CD4-positive, alpha-beta T cell (primary cell): ENCODE data around the gene KLF18. TPM values are rescaled to one million over a fixed set of nuclear protein-coding genes. Genes with fewer than 3 reads are reported as not detected.

Experiments
- ATAC-seq: fragments of 200-7000 bp; cut with Tn5 transposase; one replicate; pipeline ENCODE4 v1.10.0; 2022; ENCODE audit warnings: mild to moderate bottlenecking; ENCODE audit not compliant: poor library complexity
- CTCF ChIA-PET: fragments of 350-600 bp; sonication (Branson Sonifier 250); formaldehyde crosslinking; loops from one replicate; lab custom pipeline; 2021; ENCODE audit warnings: antibody characterized with exemption, inconsistent platforms; lab: Charles Lee
- POLR2A ChIA-PET: fragments of 350-600 bp; sonication (Branson Sonifier 250); formaldehyde crosslinking; loops from one replicate; lab custom pipeline; 2021; ENCODE audit warnings: antibody characterized with exemption, inconsistent platforms; lab: Charles Lee
- DNase-seq, 14 experiments: peaks; one replicate each; pipeline ENCODE4 v3.0.0-alpha.2; 2013 to 2020; ENCODE audit warnings: mixed read lengths in 2 of 14
- H3K27ac ChIP-seq, 2 donors: one replicate each; pipeline versions ENCODE4 v1.5.1 to v1.7.0; 2013; ENCODE audit warnings: low read length in 2 of 2, low read depth in 1 of 2, mild to moderate bottlenecking in 1 of 2
- H3K27me3 ChIP-seq, 2 experiments: 1 replicate in 1 of 2; 2 replicates in 1 of 2; pipeline versions ENCODE4 v1.6.1 to v1.7.0; 2013; ENCODE audit warnings: low read length in 2 of 2, control low read depth in 1 of 2, mild to moderate bottlenecking in 1 of 2, moderate library complexity in 1 of 2; ENCODE audit not compliant: insufficient read depth in 2 of 2, control insufficient read depth in 1 of 2
- H3K36me3 ChIP-seq: one replicate; pipeline ENCODE4 v1.6.1; 2013; ENCODE audit warnings: low read length, control low read depth; ENCODE audit not compliant: insufficient read depth
- H3K4me1 ChIP-seq: one replicate; pipeline ENCODE4 v1.6.1; 2013; ENCODE audit warnings: low read length, control low read depth; ENCODE audit not compliant: insufficient read depth
- H3K4me3 ChIP-seq: one replicate; pipeline ENCODE4 v1.5.1; 2013; ENCODE audit warnings: mild to moderate bottlenecking, low read length, moderate library complexity
- H3K9me3 ChIP-seq, 2 experiments: 1 replicate in 1 of 2; 2 replicates in 1 of 2; pipeline versions ENCODE4 v1.6.1 to v1.7.0; 2013; ENCODE audit warnings: low read length in 2 of 2, mild to moderate bottlenecking in 2 of 2, control low read depth in 1 of 2, moderate library complexity in 1 of 2; ENCODE audit not compliant: control insufficient read depth in 1 of 2, insufficient read depth in 1 of 2
- H3K27ac Mint-ChIP-seq: one replicate; pipeline ENCODE4 v1.8.0; 2020; ENCODE audit warnings: mixed read lengths
- H3K27me3 Mint-ChIP-seq: one replicate; pipeline ENCODE4 v1.8.0; 2021; ENCODE audit warnings: mixed read lengths
- H3K36me3 Mint-ChIP-seq: one replicate; pipeline ENCODE4 v1.8.0; 2021; ENCODE audit warnings: low read depth, mixed read lengths
- H3K4me1 Mint-ChIP-seq: one replicate; pipeline ENCODE4 v1.8.0; 2021; ENCODE audit warnings: low read depth, mixed read lengths
- H3K4me3 Mint-ChIP-seq: one replicate; pipeline ENCODE4 v1.8.0; 2020; ENCODE audit warnings: mild to moderate bottlenecking, mixed read lengths
- H3K9me3 Mint-ChIP-seq: one replicate; pipeline ENCODE4 v1.8.0; 2020; ENCODE audit warnings: mixed read lengths
- intact Hi-C, 2 experiments: fragments of 100-400 bp; cut with DNase I in 1 of 2; cut with micrococcal nuclease in 1 of 2; formaldehyde crosslinking; loops; one replicate each; pipeline versions ENCODE4 v1.15.1 to v1.9.0; 2023 to 2025; cut with DNase I, micrococcal nuclease
- polyA plus RNA-seq, 2 donors: library from polyadenylated mRNA; unstranded; fragments of 120-200 nt; gene quantifications; one replicate each; pipeline ENCODE4 v1.2.1, GENCODE V29; 2013
- total RNA-seq, 174 experiments: library from RNA in 2 of 174; stranded (reverse) in 2 of 174; gene quantifications; one replicate each; pipeline ENCODE4 v1.2.3 and lab custom pipeline; 2021 to 2026
- TF ChIP-seq, protein P1 (sequence below): fragments of 200-600 bp; IDR thresholded peaks from one replicate; pipeline ENCODE4 v1.8.0; 2022; ENCODE audit warnings: antibody characterized with exemption, mild to moderate bottlenecking

Gene KLF18
- total RNA-seq: not detected
- not detected for polyA plus RNA-seq (2013, experiment 1 of 2)
- not detected for polyA plus RNA-seq (2013, experiment 2 of 2)
- total RNA-seq (lab: John Stamatoyannopoulos, UW): 0 to 0.18 (median 0) reads per million in 172 experiments

DNA sequence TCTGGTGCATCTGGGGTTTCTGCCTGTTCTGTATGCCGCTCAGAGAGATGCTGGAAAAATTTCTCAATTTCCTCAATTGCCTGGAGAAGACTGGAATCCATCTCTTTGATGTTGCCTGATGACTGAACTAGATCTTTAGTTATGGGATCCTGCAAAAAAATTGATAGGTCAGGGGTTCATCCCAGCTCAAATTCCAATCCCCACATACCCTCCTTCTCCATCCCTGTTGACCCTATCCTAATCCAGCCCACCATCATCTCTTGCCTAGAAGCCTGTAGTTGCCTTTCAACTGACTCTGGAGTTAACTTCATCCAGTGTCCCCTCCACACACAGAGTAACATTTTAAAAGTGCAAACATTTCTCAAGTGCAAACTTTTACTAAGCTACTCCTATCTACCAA, at the start of gene KLF18:
TSS of gene KLF18 (minus strand) at position 101 of the 400 bp plus-strand sequence. CDS start at position 101, 0 bp downstream.
- H3K4me3 ChIP-seq: no peak within 1 kb of the TSS
- no peak for DNase-seq
- intact Hi-C loops: no loop called here
- peaks cover 13% of the 10 kb centered on the region for H3K36me3 Mint-ChIP-seq
- peaks cover 20 to 22% of the 10 kb centered on the region in 2 experiments for H3K9me3 ChIP-seq
- no peak within 1 kb of the TSS for H3K4me3 Mint-ChIP-seq
- H3K27ac Mint-ChIP-seq: no peak within 1 kb of the TSS
- POLR2A ChIA-PET: no interaction called here
- H3K9me3 Mint-ChIP-seq: peaks cover 13% of the 10 kb centered on the region
- no peak for ATAC-seq
- H3K27me3 ChIP-seq: peaks cover 3 to 5% of the 10 kb centered on the region in 2 experiments
- no peaks in the 10 kb centered on the region for H3K4me1 ChIP-seq
- no peaks in the 10 kb centered on the region for H3K36me3 ChIP-seq
- CTCF ChIA-PET: no interaction called here
- no peak within 1 kb of the TSS for H3K27ac ChIP-seq
- TF ChIP-seq, protein P1, sequence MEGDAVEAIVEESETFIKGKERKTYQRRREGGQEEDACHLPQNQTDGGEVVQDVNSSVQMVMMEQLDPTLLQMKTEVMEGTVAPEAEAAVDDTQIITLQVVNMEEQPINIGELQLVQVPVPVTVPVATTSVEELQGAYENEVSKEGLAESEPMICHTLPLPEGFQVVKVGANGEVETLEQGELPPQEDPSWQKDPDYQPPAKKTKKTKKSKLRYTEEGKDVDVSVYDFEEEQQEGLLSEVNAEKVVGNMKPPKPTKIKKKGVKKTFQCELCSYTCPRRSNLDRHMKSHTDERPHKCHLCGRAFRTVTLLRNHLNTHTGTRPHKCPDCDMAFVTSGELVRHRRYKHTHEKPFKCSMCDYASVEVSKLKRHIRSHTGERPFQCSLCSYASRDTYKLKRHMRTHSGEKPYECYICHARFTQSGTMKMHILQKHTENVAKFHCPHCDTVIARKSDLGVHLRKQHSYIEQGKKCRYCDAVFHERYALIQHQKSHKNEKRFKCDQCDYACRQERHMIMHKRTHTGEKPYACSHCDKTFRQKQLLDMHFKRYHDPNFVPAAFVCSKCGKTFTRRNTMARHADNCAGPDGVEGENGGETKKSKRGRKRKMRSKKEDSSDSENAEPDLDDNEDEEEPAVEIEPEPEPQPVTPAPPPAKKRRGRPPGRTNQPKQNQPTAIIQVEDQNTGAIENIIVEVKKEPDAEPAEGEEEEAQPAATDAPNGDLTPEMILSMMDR: no peak
- peaks cover 18% of the 10 kb centered on the region for H3K27me3 Mint-ChIP-seq
- no peaks in the 10 kb centered on the region for H3K4me1 Mint-ChIP-seq

DNA sequence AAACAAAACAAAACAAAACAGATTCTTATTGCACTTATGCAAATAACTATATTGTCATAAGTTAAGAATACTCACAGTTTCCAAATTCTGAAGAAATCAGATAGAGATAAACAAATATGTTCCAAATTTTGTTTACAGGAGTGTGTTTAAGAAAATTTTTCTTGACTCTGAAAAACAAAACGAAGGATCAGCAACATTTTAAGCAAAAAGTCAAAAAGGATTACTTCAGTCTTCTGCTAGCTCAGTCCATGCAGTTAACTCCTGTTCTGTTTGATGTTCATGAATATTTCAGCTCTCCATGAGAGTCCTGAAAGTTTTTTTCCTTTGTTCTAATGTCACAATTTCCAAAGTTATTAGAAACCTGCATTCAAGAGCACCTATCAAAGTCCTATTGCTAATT, 33.2 kb upstream of the KLF18 start:
- Mint-ChIP-seq H3K9me3 (peaks cover 2% of the 10 kb centered on the region), H3K27me3 (peaks cover 16% of the 10 kb centered on the region), H3K36me3 (no peaks in the 10 kb centered on the region), H3K4me1 (no peaks in the 10 kb centered on the region), H3K4me3 (no peak overlapping the region), H3K27ac (no peak overlapping the region)
- H3K4me1 ChIP-seq: no peaks in the 10 kb centered on the region
- POLR2A ChIA-PET: no interaction called here
- intact Hi-C loops: no loop called here
- TF ChIP-seq, protein P1: no peak
- ATAC-seq (no peak), DNase-seq (no peak)
- CTCF ChIA-PET: interaction anchor here (0.7 to 0.9 kb wide), 2 partner anchors 12 to 341 kb away, joined by 3 read pairs; no protein-coding TSS in a partner anchor
- no peaks in the 10 kb centered on the region for H3K36me3 ChIP-seq
- peaks cover 10 to 17% of the 10 kb centered on the region in 2 experiments for H3K9me3 ChIP-seq
- H3K27ac ChIP-seq: no peak overlapping the region
- H3K4me3 ChIP-seq: no peak overlapping the region
- peaks cover 3% of the 10 kb centered on the region in 2 experiments for H3K27me3 ChIP-seq

DNA sequence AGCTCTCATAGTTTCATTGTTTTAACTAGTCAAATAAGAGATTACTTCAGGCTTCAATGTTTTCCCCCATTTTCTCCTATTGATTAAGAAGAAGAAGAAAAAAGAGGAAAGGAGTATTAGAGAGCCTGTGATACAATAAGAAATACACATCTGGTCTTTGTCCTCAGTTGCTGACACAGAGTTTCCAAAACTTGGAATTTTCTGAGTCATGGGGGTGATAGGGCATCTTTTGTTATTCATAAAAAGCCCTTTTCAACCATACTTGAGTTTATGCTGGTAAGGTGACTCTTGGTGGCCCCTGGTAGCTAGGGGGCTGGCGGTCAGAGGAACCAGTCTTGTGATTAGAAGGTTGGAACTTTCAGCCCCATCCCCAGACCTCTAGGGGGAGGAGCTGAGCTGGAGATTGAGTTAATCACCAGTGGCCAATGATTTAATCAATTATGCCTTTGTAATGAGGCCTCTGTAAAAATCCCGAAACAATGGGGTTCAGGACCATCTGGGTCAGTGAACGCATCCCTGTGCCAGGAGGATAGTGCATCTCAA, 28.9 kb upstream of the KLF18 start:
- peaks cover 10% of the 10 kb centered on the region for H3K9me3 Mint-ChIP-seq
- ATAC-seq: no peak
- TF ChIP-seq, protein P1: no peak
- H3K27ac Mint-ChIP-seq: no peak overlapping the region
- intact Hi-C loops: no loop called here
- ChIA-PET POLR2A (no interaction called here), CTCF (interaction anchor here (1.4 kb wide), 1 partner anchor 9 kb away, joined by 3 read pairs; no protein-coding TSS in a partner anchor)
- peaks cover 23% of the 10 kb centered on the region for H3K27me3 Mint-ChIP-seq
- H3K36me3 ChIP-seq: no peaks in the 10 kb centered on the region
- no peaks in the 10 kb centered on the region for H3K4me1 ChIP-seq
- H3K4me3 ChIP-seq: no peak overlapping the region
- DNase-seq: no peak
- H3K4me1 Mint-ChIP-seq: no peaks in the 10 kb centered on the region
- no peak overlapping the region for H3K27ac ChIP-seq
- H3K9me3 ChIP-seq: peaks cover 15 to 25% of the 10 kb centered on the region in 2 experiments
- no peak overlapping the region for H3K4me3 Mint-ChIP-seq
- no peaks in the 10 kb centered on the region for H3K36me3 Mint-ChIP-seq
- peaks cover 3% of the 10 kb centered on the region in 2 experiments for H3K27me3 ChIP-seq
